DOHH2 (cell line): ENCODE results near the gene PDZK1.

Experiments used
- CTCF ChIP-seq: fragments of 200-600 bp; sonication (generic); IDR thresholded peaks from one replicate; pipeline ENCODE4 v1.5.1; 2014; ENCODE audit warnings: antibody characterized with exemption, mild to moderate bottlenecking, low read depth, low read length; ENCODE audit not compliant: poor library complexity, severe bottlenecking
- EZH2phosphoT487 ChIP-seq: fragments of 200-600 bp; sonication (generic); IDR thresholded peaks from 2 replicates; pipeline ENCODE4 v1.6.1; 2017; ENCODE audit warnings: borderline replicate concordance, mild to moderate bottlenecking, antibody characterized with exemption, low read length, moderate library complexity, mixed read lengths

- TF ChIP-seq CTCF = no peak
- TF ChIP-seq EZH2phosphoT487 = no peak
Measured at GRCh38 chr1:145692785-145693443, 14.3 kb downstream of the PDZK1 start.
